Measurements from ENCODE around the gene VMAC.

DNA sequence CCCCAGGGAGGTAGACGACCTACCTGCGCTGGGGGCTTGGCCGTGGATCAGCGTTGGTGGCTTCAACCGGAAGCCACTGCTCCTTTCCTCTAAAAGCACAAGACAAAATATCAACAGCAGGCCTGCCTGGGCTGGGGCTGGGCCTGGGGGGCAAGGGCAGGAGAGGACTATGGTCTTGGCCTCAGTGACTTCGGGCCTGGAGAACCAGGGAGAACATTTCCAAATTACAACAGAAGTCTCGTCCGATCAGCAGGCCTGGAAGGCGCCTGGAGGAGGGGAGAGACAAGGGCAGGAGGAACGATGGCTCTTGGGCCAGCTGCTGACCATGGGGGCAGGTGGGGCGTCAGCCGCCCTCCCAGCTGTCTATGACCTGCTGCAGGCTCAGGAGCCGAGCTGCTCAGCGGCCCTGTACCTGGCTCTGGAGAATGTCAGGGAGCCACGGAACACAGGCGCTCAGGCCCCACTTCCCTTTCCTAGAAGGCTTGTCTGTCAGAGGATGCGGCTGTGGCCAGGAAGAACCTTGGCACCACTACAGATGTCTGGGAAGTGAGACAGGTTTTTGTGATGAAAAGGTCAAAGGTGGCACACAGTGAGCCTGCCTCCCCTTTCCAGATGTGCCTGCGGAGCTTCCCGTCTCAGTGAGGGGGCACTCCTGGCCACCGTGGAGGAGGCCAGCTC lies 28.9 kb downstream of the VMAC start:
- TF ChIP-seq EZH2 (IDR thresholded peaks at IDR 0.05; ENCODE audit: low read depth, low read length, severe bottlenecking) (no peak), NRF1 (IDR thresholded peaks at IDR 0.05; ENCODE audit: low read depth, low read length) (no peak)
